ENCODE measurements around the gene CD6. TPM values are rescaled to one million over a fixed set of nuclear protein-coding genes. Genes with fewer than 3 reads are reported as not detected.

The CD6 gene
- total RNA-seq, 1 experiment from 2014 or later: 1.4 TPM

GRCh38 chr11:60924906-60925853, 46.3 kb upstream of the CD6 start (continued):
- TF ChIP-seq FOSL1 (IDR thresholded peaks at IDR 0.05; ENCODE audit: low read depth) (no peak), RAD21 (IDR thresholded peaks at IDR 0.05; ENCODE audit: low read depth) (no peak), ZFX (IDR thresholded peaks at IDR 0.05) (no peak), ELF1 (IDR thresholded peaks at IDR 0.05; ENCODE audit: borderline replicate concordance, low read depth) (no peak), MAX (IDR thresholded peaks at IDR 0.05) (no peak), CBX3 (IDR thresholded peaks at IDR 0.05; ENCODE audit: low read depth) (no peak), SIN3A (IDR thresholded peaks at IDR 0.05; ENCODE audit: low read depth) (no peak), EZH2 (IDR thresholded peaks at IDR 0.05) (no peak)

GRCh38 chr11:60925868-60926267, 45.6 kb upstream of the CD6 start:
- TF ChIP-seq EGR1 (IDR thresholded peaks at IDR 0.05; ENCODE audit: low read depth) (no peak), CEBPB (IDR thresholded peaks at IDR 0.05; ENCODE audit: low read depth) (no peak), JUND (IDR thresholded peaks at IDR 0.05) (no peak), TCF7L2 (IDR thresholded peaks at IDR 0.05; ENCODE audit: borderline replicate concordance, extremely low read depth, insufficient read depth, insufficient read length) (no peak), MAX (IDR thresholded peaks at IDR 0.05) (no peak), SP1 (IDR thresholded peaks at IDR 0.05; ENCODE audit: low read depth) (no peak), POLR2AphosphoS5 (IDR thresholded peaks at IDR 0.05; ENCODE audit: low read depth, low read length) (no peak), SRF (IDR thresholded peaks at IDR 0.05; ENCODE audit: low read depth) (no peak), POLR2A (IDR thresholded peaks at IDR 0.05; ENCODE audit: borderline replicate concordance, extremely low read depth, insufficient read depth, insufficient read length) (no peak)
- TF ChIP-seq, protein P1, sequence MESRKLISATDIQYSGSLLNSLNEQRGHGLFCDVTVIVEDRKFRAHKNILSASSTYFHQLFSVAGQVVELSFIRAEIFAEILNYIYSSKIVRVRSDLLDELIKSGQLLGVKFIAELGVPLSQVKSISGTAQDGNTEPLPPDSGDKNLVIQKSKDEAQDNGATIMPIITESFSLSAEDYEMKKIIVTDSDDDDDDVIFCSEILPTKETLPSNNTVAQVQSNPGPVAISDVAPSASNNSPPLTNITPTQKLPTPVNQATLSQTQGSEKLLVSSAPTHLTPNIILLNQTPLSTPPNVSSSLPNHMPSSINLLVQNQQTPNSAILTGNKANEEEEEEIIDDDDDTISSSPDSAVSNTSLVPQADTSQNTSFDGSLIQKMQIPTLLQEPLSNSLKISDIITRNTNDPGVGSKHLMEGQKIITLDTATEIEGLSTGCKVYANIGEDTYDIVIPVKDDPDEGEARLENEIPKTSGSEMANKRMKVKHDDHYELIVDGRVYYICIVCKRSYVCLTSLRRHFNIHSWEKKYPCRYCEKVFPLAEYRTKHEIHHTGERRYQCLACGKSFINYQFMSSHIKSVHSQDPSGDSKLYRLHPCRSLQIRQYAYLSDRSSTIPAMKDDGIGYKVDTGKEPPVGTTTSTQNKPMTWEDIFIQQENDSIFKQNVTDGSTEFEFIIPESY (IDR thresholded peaks at IDR 0.05; ENCODE audit: extremely low read depth, insufficient replicate concordance, low read length): no peak
- TF ChIP-seq, protein P2, sequence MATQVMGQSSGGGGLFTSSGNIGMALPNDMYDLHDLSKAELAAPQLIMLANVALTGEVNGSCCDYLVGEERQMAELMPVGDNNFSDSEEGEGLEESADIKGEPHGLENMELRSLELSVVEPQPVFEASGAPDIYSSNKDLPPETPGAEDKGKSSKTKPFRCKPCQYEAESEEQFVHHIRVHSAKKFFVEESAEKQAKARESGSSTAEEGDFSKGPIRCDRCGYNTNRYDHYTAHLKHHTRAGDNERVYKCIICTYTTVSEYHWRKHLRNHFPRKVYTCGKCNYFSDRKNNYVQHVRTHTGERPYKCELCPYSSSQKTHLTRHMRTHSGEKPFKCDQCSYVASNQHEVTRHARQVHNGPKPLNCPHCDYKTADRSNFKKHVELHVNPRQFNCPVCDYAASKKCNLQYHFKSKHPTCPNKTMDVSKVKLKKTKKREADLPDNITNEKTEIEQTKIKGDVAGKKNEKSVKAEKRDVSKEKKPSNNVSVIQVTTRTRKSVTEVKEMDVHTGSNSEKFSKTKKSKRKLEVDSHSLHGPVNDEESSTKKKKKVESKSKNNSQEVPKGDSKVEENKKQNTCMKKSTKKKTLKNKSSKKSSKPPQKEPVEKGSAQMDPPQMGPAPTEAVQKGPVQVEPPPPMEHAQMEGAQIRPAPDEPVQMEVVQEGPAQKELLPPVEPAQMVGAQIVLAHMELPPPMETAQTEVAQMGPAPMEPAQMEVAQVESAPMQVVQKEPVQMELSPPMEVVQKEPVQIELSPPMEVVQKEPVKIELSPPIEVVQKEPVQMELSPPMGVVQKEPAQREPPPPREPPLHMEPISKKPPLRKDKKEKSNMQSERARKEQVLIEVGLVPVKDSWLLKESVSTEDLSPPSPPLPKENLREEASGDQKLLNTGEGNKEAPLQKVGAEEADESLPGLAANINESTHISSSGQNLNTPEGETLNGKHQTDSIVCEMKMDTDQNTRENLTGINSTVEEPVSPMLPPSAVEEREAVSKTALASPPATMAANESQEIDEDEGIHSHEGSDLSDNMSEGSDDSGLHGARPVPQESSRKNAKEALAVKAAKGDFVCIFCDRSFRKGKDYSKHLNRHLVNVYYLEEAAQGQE (IDR thresholded peaks at IDR 0.05; ENCODE audit: low read depth): no peak
- ChIA-PET CTCF (no interaction called here), RAD21 (ENCODE audit: low non-redundant PET in 1 of 2, low total read pairs in 2 of 2, uncharacterized antibody in 2 of 2, unreplicated experiment in 2 of 2) (no interaction called here), POLR2A (no interaction called here)
- ATAC-seq (no peak), DNase-seq (ENCODE audit: low read depth, low spot score) (no peak)
- H3K9ac ChIP-seq (ENCODE audit: low read length): peak overlapping the region; percentile 77; the same call in 1 of the 2 replicates
- H3K27me3 ChIP-seq (ENCODE audit: insufficient read depth, low read length): no peaks in the 10 kb centered on the region
- no peak overlapping the region for H3K27ac ChIP-seq (ENCODE audit: low read depth, low read length)
- H3K9me3 ChIP-seq (ENCODE audit: control insufficient read depth in 1 of 2, insufficient read depth in 1 of 2, low read depth in 1 of 2, low read length in 2 of 2): no peaks in the 10 kb centered on the region
- H4K20me1 ChIP-seq (ENCODE audit: insufficient read depth): no peaks in the 10 kb centered on the region
- BruUV-seq (replicated peaks): TSS peak; percentile 39
- H3K9me2 ChIP-seq (ENCODE audit: insufficient read depth): no peaks in the 10 kb centered on the region
- peaks cover 18 to 26% of the 10 kb centered on the region in 2 experiments for H3K4me1 ChIP-seq (ENCODE audit: control insufficient read depth in 1 of 2, insufficient read depth in 2 of 2, low read length in 2 of 2)
- no peaks in the 10 kb centered on the region; the same call in 1 of the 2 replicates for H3K79me2 ChIP-seq (ENCODE audit: insufficient read depth, low read length)
- intact Hi-C loops (cut with micrococcal nuclease): no loop called here
- peak overlapping the region; percentile 92 for H3K4me2 ChIP-seq (ENCODE audit: low read length)
- no peak overlapping the region for H2AFZ ChIP-seq (ENCODE audit: low read depth, low read length, poor library complexity, severe bottlenecking)
- peak overlapping the region; percentile 74 to 75 for H3K4me3 ChIP-seq (replicated peaks in 1 of 2; ENCODE audit: low read depth in 1 of 2, low read length in 2 of 2)
- H3K36me3 ChIP-seq (ENCODE audit: control insufficient read depth in 1 of 2, insufficient read depth in 2 of 2, low read length in 2 of 2): peaks cover 15 to 20% of the 10 kb centered on the region in 2 experiments; a peak in 3 of 4 replicates

Data from HCT116 (cell line).